Mesenteric fat pad (tissue), 1 donor: ENCODE measurements around the gene FN3K. TPM values are rescaled to one million over a fixed set of nuclear protein-coding genes. Genes with fewer than 3 reads are reported as not detected.

ENCODE experiments used
- DNase-seq: peaks from one replicate; pipeline ENCODE4 v3.0.0-alpha.2; 2020; ENCODE audit warnings: low spot score
- total RNA-seq: library from RNA; stranded (reverse); fragmentation: NEBNext Ultra II Directional; extraction: Animal tissue kit (Norgen Biotek cat#: 25700); gene quantifications from one replicate; pipeline ENCODE4 v1.2.1, GENCODE V29; 2021
- donor health status: DM: yes; HTN: yes; CAD: no.

Gene FN3K
- total RNA-seq, 1 donor from 2014 or later = 19.3 TPM

GRCh38 chr17:82703036-82703745 is 32.2 kb upstream of the FN3K start:
- no peak for DNase-seq

DNA sequence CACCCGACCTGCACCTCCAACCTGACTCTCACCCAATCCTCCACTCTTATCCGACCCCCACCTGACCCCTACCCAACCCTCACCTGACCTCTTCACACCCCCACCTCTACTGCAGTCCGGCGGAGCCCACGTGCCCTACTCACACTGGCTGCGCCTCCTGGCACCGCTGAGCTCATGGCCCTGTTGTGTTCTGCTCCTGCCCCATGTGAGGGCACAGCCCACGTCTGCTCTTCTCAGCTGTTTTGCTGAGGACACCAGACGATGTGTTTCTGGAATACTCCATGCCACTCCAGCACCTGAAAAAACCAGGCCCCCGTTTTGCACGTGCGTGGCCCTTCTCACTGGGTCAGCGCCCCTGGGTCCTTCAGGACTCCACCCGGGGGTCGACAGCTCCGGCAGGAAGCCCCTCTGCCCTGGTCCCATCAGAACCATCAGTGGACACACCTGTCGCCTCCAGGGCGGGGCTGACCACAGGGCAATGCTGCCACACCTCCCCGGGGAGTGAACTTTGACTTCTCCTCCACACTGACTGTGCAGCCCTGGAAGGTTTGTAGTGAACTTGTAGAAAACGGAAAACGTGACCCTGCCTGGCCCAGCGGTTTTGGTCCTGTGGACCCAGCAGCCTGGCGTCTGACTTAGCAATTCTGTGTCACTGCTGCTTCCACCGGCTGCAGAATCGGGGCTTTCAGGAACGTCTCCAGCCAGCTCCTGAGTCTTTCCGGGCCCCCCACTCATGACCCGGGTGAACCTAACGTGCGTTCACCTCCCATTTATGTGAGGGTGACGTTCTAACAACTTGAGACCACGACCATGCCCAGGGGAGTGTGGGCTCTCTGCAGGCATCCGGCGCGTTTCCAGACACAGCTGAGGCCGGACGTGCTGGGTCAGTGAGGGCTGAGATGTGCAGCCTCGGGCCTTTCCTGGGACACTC is 31.2 kb upstream of the FN3K start:
- no peak for DNase-seq

DNA sequence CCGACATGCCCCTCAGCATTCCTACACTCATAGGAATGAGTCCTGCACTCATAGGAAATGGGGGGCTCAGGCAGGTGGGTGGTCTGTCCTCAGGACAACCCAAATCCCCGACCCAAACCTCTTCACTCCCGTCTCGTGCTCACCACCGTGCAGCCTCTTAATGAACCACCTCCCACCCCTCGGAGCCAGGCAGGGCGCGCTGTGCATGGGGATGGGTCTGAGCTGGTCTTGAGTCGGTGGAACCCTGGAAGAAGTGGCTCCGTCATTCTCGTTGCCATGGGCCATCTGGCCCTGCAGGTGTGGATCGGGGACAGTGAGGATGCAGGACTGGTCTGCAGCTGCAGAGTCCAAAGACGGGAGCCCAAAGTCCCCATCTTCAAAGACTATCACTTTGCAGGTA is 30.5 kb upstream of the FN3K start:
- no peak for DNase-seq

DNA sequence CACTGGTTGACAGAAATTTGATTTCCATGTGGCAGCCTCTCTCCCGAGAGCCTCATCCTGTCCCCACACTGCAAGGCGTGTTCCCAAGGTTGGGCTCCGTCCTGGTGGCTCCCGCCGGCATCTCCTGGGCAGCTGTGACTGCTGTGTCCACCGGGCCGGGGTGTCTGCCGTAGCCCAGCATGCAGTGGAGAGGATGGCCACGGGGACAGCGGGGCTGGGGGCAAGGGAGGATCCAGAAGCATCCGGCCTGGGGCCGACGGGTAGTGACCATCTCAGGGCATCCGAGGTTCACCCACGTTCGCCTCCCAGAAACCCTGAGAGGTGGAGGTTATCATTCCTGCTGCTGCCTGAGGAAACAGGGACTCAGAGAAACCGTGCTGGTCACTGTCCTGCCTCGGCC is 29.7 kb upstream of the FN3K start:
- no peak for DNase-seq

- no peak for DNase-seq
Measured at GRCh38 chr17:82709024-82709675, 26.3 kb upstream of the FN3K start.

DNA sequence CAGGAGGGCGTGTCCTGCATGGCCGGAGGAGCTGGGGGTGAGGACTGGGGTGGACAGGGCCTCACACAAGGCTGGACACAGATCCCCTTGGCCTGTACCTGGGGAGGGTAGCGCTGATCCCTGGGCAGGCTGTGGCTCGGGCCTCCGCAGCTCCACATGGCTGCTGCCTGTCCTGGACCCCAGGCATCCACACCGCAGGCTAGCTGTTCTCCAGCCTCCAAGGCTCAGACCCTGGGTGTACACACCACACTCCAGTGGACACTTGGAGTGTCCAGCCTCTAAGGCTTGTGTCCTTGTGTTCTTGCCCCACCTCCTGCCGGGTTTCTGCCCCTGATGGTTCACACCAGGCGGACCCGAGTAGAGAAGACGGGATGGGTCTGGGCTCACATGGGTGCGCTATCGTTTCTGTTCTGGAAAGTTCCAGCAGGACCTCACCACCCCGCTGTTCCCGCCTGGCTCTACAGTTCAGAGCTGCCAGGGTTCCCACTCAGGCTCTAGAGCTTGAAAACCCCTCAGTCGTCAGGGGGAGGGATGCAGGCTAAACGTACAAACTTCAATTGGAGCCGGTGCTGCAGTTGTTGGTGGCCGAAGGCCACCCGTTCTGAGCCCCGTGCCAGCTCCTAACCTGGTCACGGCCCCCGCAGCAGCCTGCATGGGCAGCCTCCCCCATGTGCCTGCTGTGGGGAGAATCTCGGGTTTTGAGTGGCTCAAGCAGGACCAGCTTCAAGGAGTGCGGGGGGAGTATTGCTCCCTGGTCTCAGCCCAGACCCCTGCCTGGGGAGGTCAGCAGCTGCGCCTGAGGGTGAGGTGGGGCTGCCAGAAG is 25.5 kb upstream of the FN3K start:
- DNase-seq = no peak

DNA sequence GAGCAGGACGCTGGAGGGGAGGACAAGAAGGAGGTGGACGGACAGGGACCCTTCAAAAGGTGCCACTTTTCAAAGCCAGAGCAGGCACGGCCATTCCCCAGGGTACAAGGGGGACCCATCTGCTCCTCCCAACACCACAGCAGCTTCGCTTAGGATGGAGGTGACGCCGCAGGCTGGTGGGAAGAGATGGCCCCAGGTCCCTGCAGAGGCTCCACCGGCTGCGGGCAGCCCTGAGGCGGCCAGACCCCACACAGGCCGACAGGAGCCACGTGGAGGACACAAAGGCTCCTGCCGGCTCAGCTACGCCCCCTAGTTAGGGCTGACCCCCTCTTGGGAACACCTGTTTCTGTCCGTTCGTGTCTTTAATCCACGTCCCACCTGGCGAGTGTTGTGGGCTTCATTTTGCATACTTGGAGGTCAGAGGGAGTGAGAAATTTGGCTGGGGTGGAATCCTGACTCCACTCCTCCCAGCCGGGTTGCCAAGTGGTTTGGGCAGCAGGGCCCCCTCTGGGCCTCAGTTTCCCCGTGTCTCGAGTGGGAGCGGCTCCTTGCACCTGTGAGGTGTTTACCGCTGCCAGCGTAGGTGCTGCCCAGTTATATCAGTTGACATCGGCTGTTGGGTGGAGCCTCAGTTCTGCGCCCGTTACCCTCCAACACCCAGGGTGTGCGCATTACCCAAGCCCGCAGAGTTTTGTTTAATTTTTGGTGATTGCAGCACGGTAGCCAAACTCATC is 24.7 kb upstream of the FN3K start:
- DNase-seq = no peak

DNA sequence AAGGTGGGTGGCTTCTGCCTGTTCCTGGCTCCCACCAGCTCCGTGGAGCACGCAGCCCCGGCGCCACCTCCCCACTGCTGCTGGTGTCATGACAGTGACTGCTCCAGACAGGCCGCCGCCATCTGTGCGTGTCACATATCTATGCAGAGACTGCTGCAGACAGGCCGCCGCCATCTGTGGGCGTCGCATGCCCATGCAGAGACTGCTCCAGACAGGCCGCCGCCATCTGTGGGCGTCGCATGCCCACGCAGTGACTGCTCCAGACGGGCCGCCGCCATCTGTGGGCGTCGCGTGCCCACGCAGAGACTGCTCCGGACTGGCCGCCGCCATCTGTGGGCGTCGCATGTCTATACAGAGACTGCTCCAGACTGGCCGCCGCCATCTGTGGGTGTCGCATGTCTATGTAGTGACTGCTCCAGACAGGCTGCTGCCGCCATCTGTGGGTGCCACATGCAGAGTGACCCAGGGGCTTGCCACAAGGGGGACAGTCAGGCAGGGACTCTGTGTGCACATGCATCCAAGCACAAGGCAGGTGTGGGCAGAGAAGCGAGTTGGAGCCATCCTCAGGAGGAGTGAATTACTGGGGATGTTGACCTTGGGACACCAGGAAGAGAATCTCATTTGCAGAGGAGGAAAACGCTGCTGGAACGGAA is 22.2 kb upstream of the FN3K start:
- no peak for DNase-seq

GRCh38 chr17:82716203-82717010 is 19.0 kb upstream of the FN3K start, which contains the start of gene FN3KRP:
Gene FN3KRP, plus strand, starts transcription at chr17:82716706. Its CDS starts 50 bp downstream, at chr17:82716756.
- DNase-seq = peak; percentile 96

- no peak for DNase-seq
Measured at GRCh38 chr17:82718986-82719685, 16.3 kb upstream of the FN3K start.

DNA sequence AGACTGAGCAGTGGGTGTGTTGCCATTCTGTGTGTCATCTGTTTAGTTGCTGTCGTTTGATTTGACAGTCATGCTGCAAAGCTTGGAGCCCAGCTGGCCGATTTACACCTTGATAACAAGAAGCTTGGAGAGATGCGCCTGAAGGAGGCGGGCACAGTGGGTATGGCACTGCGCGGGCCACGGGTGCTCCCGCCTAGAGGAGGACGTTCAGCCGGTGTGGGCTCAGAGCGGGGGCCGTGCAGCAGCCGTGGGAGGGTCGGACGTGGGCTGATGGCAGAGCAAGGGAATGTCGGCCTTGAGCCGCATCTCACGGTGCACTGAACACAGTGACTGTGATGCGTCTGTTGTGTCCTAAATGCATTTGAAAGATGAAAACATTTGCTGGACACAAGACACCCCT is 15.2 kb upstream of the FN3K start:
- no peak for DNase-seq

- no peak for DNase-seq
Measured at GRCh38 chr17:82722341-82723013, 12.9 kb upstream of the FN3K start.

GRCh38 chr17:82723169-82723807 is 12.1 kb upstream of the FN3K start:
- no peak for DNase-seq

DNA sequence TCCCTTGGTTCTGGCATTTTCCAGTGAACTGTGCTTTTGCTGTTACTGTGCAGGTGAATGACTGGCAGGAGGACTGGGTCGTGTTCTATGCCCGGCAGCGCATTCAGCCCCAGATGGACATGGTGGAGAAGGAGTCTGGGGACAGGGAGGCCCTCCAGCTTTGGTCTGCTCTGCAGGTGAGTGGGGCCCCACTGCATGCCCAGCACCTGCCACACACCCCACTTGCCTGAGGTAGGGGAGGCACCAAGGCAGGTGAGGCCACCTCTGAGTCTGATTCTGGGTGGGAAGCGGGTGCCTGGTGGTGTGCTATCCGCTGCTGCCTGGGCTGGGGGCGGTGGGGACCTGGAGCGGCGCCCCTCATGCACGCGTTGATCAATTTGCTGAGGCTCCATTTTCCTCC is 9.0 kb upstream of the FN3K start:
- DNase-seq = no peak

DNA sequence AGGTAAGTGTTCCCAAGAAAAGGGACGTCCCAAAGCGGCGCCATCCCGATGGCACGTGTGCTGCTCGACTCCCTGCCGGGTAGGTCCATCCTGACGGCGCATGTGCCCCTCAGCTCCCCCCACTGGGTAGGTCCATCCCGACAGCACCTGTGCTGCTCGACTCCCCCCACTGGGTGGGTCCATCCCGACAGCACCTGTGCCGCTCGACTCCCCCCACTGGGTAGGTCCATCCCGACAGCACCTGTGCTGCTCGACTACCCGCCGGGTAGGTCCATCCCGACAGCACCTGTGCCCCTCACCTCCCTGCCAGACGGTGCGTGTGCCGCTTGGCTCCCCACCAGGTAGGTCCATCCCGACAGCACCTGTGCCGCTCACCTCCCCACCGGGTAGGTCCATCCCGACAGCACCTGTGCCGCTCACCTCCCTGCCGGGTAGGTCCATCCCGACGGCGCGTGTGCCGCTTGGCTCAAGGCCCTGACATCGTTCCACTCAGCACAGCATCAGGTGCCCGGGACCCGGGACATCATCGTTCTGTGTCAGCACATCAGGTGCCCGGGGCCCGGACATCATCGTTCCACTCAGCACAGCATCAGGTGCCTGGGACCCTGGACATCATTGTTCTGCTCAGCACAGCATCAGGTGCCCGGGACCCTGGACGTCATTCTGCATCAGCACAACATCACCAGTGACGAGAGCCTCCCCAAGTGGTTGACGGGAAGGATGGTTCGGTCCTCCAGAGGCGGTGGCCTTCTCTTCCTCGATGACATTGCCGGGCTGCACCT is 5.7 kb upstream of the FN3K start:
- no peak for DNase-seq

- DNase-seq = no peak
Measured at GRCh38 chr17:82732118-82732743, 3.2 kb upstream of the FN3K start.
